Stomach smooth muscle (tissue), 2 donors: ENCODE data around the gene ADRM1.

ENCODE experiments used
- H3K27ac ChIP-seq: one replicate; pipeline ENCODE4 v1.7.0; 2013; ENCODE audit warnings: mild to moderate bottlenecking, low read length, inconsistent platforms
- H3K27me3 ChIP-seq, 2 donors: one replicate each; pipeline ENCODE4 v1.7.0; 2013; ENCODE audit warnings: low read length in 2 of 2; ENCODE audit not compliant: insufficient read depth in 2 of 2, control insufficient read depth in 1 of 2
- H3K36me3 ChIP-seq, 2 donors: one replicate each; pipeline ENCODE4 v1.7.0; 2013; ENCODE audit warnings: low read length in 2 of 2; ENCODE audit not compliant: control insufficient read depth in 2 of 2, insufficient read depth in 2 of 2
- H3K4me1 ChIP-seq: one replicate; pipeline ENCODE4 v1.7.0; 2013; ENCODE audit warnings: low read length; ENCODE audit not compliant: control insufficient read depth, insufficient read depth
- H3K4me3 ChIP-seq, 2 donors: one replicate each; pipeline ENCODE4 v1.7.0; 2013; ENCODE audit warnings: low read length in 2 of 2
- H3K9ac ChIP-seq, 2 donors: one replicate each; pipeline ENCODE4 v1.7.0; 2013; ENCODE audit warnings: low read length in 2 of 2, mild to moderate bottlenecking in 1 of 2
- H3K9me3 ChIP-seq, 2 donors: one replicate each; pipeline ENCODE4 v1.7.0; 2013; ENCODE audit warnings: low read length in 2 of 2; ENCODE audit not compliant: control insufficient read depth in 2 of 2
- donor health status: healthy.
- donor health status: Pancreatic carcinoma.

ADRM1 gene

GRCh38 chr20:62312662-62312977 lies 9.8 kb downstream of the ADRM1 start:
- peaks cover 58 to 72% of the 10 kb centered on the region in 2 donors for H3K36me3 ChIP-seq
- H3K4me3 ChIP-seq, result no peak overlapping the region
- peaks cover 7% of the 10 kb centered on the region for H3K4me1 ChIP-seq
- no peak overlapping the region for H3K27ac ChIP-seq
- no peaks in the 10 kb centered on the region for H3K27me3 ChIP-seq
- H3K9ac ChIP-seq, result no peak overlapping the region
- H3K9me3 ChIP-seq, result no peaks in the 10 kb centered on the region

GRCh38 chr20:62313021-62313420 lies 10.2 kb downstream of the ADRM1 start:
- H3K9ac ChIP-seq, result no peak overlapping the region
- no peaks in the 10 kb centered on the region for H3K9me3 ChIP-seq
- H3K27me3 ChIP-seq, result no peaks in the 10 kb centered on the region
- peaks cover 6% of the 10 kb centered on the region for H3K4me1 ChIP-seq
- no peak overlapping the region for H3K27ac ChIP-seq
- H3K4me3 ChIP-seq, result no peak overlapping the region
- peaks cover 56 to 68% of the 10 kb centered on the region in 2 donors for H3K36me3 ChIP-seq

GRCh38 chr20:62313460-62314338 lies 10.9 kb downstream of the ADRM1 start:
- peaks cover 2% of the 10 kb centered on the region for H3K4me1 ChIP-seq
- no peak overlapping the region for H3K27ac ChIP-seq
- no peaks in the 10 kb centered on the region for H3K9me3 ChIP-seq
- no peak overlapping the region for H3K4me3 ChIP-seq
- H3K36me3 ChIP-seq, result peaks cover 49 to 62% of the 10 kb centered on the region in 2 donors
- H3K27me3 ChIP-seq, result no peaks in the 10 kb centered on the region
- H3K9ac ChIP-seq, result no peak overlapping the region

GRCh38 chr20:62314339-62314638 lies 11.5 kb downstream of the ADRM1 start:
- Histone ChIP-seq H3K4me3 (no peak overlapping the region), H3K27me3 (no peaks in the 10 kb centered on the region), H3K4me1 (peaks cover 2% of the 10 kb centered on the region), H3K27ac (no peak overlapping the region), H3K9ac (no peak overlapping the region), H3K9me3 (no peaks in the 10 kb centered on the region), H3K36me3 (peaks cover 48 to 64% of the 10 kb centered on the region in 2 donors)

GRCh38 chr20:62314711-62315302 lies 12.0 kb downstream of the ADRM1 start:
- H3K36me3 ChIP-seq, result peaks cover 51 to 64% of the 10 kb centered on the region in 2 donors
- H3K4me1 ChIP-seq, result peaks cover 2% of the 10 kb centered on the region
- no peak overlapping the region for H3K4me3 ChIP-seq
- H3K9ac ChIP-seq, result no peak overlapping the region
- no peaks in the 10 kb centered on the region for H3K9me3 ChIP-seq
- no peaks in the 10 kb centered on the region for H3K27me3 ChIP-seq
- H3K27ac ChIP-seq, result no peak overlapping the region

GRCh38 chr20:62315773-62316172 lies 13.0 kb downstream of the ADRM1 start:
- H3K27me3 ChIP-seq, result no peaks in the 10 kb centered on the region
- H3K9me3 ChIP-seq, result no peaks in the 10 kb centered on the region
- no peak overlapping the region for H3K4me3 ChIP-seq
- H3K4me1 ChIP-seq, result no peaks in the 10 kb centered on the region
- H3K36me3 ChIP-seq, result peaks cover 55 to 71% of the 10 kb centered on the region in 2 donors
- H3K27ac ChIP-seq, result no peak overlapping the region
- no peak overlapping the region for H3K9ac ChIP-seq

GRCh38 chr20:62316331-62317166 lies 13.8 kb downstream of the ADRM1 start:
- H3K4me1 ChIP-seq, result no peaks in the 10 kb centered on the region
- H3K27me3 ChIP-seq, result no peaks in the 10 kb centered on the region
- no peak overlapping the region for H3K27ac ChIP-seq
- peaks cover 51 to 65% of the 10 kb centered on the region in 2 donors for H3K36me3 ChIP-seq
- no peak overlapping the region for H3K4me3 ChIP-seq
- no peak overlapping the region for H3K9ac ChIP-seq
- H3K9me3 ChIP-seq, result no peaks in the 10 kb centered on the region

- Histone ChIP-seq H3K27ac (no peak overlapping the region), H3K36me3 (peaks cover 45 to 60% of the 10 kb centered on the region in 2 donors), H3K4me1 (no peaks in the 10 kb centered on the region), H3K4me3 (no peak overlapping the region), H3K9me3 (no peaks in the 10 kb centered on the region), H3K27me3 (no peaks in the 10 kb centered on the region), H3K9ac (no peak overlapping the region)
Measured at GRCh38 chr20:62317167-62317655, 14.4 kb downstream of the ADRM1 start.

- Histone ChIP-seq H3K4me3 (no peak overlapping the region), H3K27me3 (no peaks in the 10 kb centered on the region), H3K9me3 (no peaks in the 10 kb centered on the region), H3K27ac (peak overlapping the region; percentile 24), H3K9ac (no peak overlapping the region), H3K4me1 (no peaks in the 10 kb centered on the region), H3K36me3 (peaks cover 39 to 51% of the 10 kb centered on the region in 2 donors)
Measured at GRCh38 chr20:62318400-62319345, 15.9 kb downstream of the ADRM1 start.

GRCh38 chr20:62319346-62319909 lies 16.6 kb downstream of the ADRM1 start:
- Histone ChIP-seq H3K9ac (no peak overlapping the region), H3K27me3 (no peaks in the 10 kb centered on the region), H3K27ac (peak overlapping the region; percentile 24), H3K4me3 (no peak overlapping the region), H3K4me1 (no peaks in the 10 kb centered on the region), H3K36me3 (peaks cover 46 to 53% of the 10 kb centered on the region in 2 donors), H3K9me3 (no peaks in the 10 kb centered on the region)
